GM21576 (cell line): ENCODE data around the gene OR2AP1.
"Not testable (repeated sequence)": the region's sequence is repeated elsewhere in the genome, so short reads cannot be mapped to it uniquely, and the experiment has no call there.

Source experiments
- ATAC-seq: cut with Tn5 transposase; IDR thresholded peaks from one replicate; pipeline ENCODE4 v1.9.1; 2021; ENCODE audit warnings: mild to moderate bottlenecking, moderate library complexity; ENCODE audit not compliant: unreplicated experiment

Gene OR2AP1

GRCh38 chr12:55572168-55572567, at the start of gene OR2AP1:
Gene OR2AP1 (plus strand): TSS chr12:55572468. CDS start chr12:55574415, 1,947 bp downstream.
- no peak for ATAC-seq

DNA sequence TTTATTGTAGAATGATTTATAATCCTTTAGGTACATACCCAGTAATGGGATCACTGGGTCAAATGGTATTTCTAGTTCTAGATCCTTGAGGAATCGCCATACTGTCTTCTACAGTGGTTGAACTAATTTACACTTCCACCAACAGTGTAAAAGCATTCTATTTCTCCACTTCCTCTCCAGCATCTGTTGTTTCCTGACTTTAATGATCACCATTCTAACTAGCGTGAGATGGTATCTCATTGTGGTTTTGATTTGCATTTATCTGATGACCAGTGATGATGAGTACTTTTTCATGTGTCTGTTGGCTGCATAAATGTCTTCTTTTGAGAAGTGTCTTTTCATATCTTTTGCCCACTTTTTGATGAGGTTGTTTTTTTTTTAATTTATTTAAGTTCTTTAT, 24.0 kb upstream of the OR2AP1 start:
- not testable (repeated sequence) for ATAC-seq

GRCh38 chr12:55548756-55549155, 23.5 kb upstream of the OR2AP1 start:
- ATAC-seq = no peak

GRCh38 chr12:55549302-55549701, 23.0 kb upstream of the OR2AP1 start, which contains the start of gene OR6C4:
Gene OR6C4 (plus strand): TSS chr12:55549602. CDS start chr12:55551227, 1,625 bp downstream.
- ATAC-seq = no peak

DNA sequence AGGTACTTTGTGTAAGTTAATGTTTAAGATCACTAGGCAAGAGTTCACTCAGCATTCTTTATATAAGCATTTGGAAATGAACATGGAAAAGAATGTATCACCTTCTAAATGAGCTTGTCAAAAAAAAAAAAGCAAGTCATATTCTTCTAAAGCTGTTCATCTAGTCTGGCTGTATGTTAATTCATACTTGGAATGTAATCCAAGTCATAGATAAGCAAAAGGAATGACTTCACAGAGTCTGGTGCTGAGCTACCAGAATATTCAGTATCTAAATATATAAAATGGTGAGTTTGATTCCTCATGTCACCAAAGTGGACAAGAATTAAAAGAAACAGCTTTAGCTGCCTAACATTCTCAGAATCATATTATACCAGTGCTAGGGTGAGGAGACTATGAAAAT, 18.0 kb upstream of the OR2AP1 start:
- ATAC-seq = no peak

GRCh38 chr12:55570060-55570459, 2.2 kb upstream of the OR2AP1 start:
- not testable (repeated sequence) for ATAC-seq

DNA sequence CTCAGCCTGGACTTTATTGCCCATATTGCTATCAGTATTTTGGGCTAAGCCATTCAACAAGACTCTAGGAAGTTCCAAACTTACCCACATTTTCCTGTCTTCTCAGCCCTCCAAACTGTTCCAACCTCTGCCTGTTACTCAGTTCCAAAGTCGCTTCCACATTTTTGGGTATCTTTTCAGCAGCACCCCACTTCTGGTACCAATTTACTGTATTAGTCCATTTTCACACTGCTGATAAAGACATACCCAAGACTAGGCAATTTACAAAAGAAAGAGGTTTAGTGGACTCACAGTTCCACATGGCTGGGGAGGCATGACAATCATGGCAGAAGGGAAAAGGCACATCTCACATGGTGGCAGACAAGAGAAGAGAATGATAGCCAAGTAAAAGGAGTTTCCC, 1.6 kb upstream of the OR2AP1 start:
- ATAC-seq = not testable (repeated sequence)

DNA sequence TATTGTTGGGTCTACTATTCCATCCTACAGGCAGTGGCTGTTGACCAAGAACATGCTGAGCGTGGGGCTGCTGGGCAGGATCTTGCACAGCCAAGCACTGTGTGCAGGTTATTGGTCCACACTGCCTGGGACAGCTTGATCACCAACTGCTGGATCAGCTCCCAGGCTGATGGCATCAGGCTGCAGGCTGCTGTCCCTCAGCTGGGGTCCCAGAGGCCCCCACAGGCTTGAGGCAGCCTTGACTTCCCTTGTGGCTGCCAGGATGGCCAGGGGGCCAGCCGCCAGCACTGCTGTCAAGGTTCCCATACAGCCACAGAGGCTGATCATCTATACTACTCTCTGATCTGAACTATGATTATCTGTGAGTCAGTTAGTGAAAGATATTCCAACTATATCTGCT, 9.8 kb downstream of the OR2AP1 start:
- ATAC-seq = no peak

- no peak for ATAC-seq
These were observed 13.5 kb downstream of the OR2AP1 start for GRCh38 chr12:55585817-55586216.

GRCh38 chr12:55590152-55590551, 17.9 kb downstream of the OR2AP1 start:
- ATAC-seq = not testable (repeated sequence)

- no peak for ATAC-seq
These were observed 35.7 kb downstream of the OR2AP1 start for GRCh38 chr12:55607821-55608594.

DNA sequence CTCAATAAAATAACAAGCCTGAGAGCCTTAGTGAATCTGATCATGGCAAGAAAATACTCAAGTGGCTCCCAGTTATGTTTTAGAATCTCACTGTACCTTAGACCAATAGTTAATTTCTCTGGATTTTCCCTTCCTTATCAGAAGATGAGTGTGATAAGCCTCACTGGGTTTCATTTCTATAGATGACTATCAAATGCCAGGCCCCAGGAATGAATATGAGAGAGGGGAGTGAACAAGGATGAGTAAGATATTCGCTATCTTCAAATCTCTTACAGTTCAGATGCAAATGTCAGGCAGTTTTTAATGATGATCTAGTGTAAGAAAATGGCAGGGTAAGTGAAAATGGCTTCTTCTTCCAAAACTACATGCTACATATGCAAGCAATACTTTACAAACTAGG, 38.3 kb downstream of the OR2AP1 start:
- no peak for ATAC-seq

GRCh38 chr12:55612646-55613045, 40.4 kb downstream of the OR2AP1 start:
- no peak for ATAC-seq

- ATAC-seq = no peak
These were observed 42.5 kb downstream of the OR2AP1 start for GRCh38 chr12:55614764-55615163.

DNA sequence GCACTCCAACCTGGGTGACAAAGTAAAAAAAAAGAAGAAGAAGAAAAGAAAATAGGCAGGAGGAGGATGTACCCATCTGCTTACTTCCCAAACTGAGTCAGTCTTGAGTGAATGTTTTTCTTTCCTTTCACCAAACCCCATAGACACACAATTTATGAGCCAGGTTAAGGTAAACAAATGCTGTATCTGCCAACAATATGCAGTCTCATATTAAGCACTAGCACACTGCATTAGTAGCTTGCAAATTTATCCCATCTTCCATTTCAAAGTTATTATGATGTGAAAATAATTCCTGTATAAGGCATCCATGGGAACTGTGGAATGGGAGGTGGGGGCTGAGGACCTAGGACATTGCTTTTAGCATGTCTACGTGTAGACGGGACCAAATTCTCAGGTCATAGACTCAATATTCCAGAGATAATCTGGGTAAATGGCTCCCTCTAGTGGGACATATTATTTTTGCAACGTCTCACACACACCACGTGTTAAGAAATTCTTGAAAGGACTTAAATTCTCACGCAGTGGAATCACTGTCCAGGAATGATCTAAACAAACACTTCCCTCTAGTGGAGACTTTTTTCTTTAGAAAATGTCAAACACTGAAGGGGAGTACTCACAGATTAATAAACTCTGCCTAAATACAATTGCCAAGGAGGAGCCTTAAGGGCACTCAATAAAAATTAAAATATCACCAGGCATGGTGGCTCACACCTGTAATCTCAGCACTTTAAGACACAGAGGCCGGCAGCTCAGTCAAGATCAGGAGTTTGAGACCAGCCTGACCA, 47.3 kb downstream of the OR2AP1 start:
- peak; percentile 89 for ATAC-seq

DNA sequence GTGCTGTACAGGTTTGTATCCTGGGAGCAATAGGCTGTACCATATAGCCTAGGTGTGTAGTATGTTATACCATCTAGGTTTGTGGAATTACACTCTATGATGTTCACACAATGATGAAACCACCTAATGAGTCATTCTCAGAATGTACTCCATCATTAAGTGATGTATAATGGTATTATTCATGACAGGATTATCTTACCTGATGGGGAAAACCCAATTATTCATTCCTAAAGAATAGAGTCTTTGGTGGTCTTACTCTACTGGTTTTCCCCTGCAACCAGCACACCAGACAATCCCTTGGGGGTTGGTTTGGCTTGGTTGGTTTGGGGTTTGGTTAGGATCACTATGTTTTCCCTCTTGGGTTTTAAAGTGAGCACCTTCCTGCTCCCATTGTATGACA, 51.8 kb downstream of the OR2AP1 start:
- no peak for ATAC-seq
